HG03175 (cell line): Measurements from ENCODE around the gene ZNF701.
"Not testable (repeated sequence)": the region's sequence is repeated elsewhere in the genome, so short reads cannot be mapped to it uniquely, and the experiment has no call there.

Experiments
- ATAC-seq: cut with Tn5 transposase; IDR thresholded peaks from one replicate; pipeline ENCODE4 v1.9.1; 2021; ENCODE audit warnings: mild to moderate bottlenecking, moderate library complexity; ENCODE audit not compliant: unreplicated experiment

ZNF701 gene

DNA sequence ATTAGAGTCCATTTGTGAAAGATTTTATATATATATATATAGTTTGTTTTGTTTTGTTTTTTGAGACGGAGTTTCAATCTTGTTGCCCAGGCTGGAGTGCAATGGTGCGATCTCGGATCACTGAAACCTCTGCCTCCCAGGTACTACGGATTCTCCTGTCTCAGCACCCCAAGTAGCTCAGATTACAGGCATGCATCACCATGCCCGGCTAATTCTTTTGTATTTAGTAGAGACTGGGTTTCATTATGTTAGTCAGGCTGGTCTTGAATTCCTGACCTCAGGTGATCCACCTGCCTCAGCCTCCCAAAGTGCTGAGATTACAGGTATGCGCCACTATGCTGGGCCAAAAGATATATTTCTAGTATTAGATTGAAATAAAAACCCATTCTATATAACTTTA, 4.0 kb upstream of the ZNF701 start:
- no peak for ATAC-seq

DNA sequence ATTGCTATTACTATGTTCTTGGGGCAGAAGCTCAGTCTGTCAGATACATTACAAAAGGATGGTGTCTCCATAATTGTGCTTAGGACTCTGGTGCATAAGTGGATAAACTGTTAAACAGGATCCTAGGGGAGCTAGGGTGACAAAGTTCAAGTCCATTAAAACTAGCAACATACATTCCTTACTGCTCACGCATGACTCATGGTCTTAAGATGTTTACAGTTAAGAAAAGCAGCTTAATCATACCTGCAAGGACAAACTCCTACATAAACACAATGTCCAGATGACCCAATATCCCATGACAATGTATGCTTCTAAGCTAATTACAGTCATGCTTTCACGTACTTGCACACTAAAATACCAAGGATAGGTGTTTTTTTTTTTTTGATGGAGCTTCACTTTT, 3.5 kb upstream of the ZNF701 start:
- ATAC-seq, result no peak

DNA sequence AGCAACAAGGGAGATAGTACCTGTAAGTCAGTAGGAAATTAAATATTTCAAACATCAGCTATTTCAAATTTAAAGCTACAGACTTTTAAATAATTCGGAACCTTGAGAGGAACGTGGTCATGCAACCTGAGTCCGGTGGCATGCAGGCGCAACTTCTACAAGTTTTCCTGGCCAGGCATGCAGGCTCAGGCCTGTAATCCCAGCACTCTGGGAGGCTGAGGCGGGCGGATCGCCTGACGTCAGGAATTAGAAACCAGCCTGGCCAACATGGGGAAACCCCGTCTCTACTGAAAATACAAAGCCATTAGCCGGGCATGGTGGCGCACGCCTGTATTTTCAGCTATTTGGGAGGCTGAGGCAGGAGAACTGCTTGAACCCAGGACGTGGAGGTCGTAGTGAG, 2.2 kb upstream of the ZNF701 start:
- ATAC-seq, result no peak

DNA sequence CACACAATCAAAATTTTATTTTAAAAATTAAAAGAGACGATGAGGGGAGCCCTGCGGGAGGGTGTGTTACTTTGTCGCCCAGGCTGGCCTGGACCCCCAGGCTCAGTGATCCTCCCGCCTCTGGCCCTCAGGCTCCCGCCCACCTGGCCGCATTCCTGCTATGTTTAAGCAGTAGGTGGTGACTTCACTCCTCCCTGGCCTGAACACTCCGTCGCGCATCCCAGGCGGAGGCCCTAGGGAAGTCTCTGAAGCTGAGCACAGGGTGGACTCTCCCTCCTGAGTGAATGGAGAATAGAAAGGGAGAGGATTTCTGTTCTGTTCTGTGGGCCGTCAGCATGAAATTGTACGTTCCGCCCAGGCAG, 468 bp upstream of the ZNF701 start:
- ATAC-seq, result peak; percentile 9

DNA sequence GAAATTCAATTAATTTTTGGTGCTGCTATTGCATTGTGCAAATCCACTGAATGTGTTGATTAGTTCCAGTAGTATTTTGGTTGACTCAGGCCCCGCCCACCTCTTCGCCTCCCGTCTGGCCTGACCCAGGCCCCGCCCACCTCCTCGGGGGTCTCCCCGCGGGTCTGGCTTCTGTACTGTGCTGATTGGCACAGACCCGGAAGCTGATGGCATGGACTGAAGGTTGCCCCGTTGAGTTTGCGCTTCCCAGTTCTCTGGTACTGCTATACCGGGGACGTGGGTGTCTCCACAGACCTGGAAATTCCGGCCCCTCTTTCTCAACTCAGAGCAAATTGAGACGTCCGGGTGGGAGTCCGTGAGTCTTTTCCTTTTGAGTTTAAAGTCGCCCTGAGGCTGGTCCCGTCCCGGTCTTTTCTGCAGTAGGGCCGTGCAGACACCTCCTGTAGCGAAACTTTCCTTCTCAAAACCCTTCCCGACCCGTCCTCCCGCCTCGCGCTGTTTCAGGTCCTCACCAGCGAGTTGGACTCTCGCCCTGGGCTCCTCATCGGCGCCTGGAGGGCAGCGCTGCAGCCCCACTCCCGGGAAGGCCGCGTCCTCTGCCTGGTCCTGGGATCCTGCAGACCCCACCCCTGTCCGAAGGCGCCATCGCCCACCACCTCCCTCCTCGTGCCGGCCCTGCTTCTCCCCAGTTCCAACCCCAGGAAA, 14.8 kb downstream of the ZNF701 start:
- no peak for ATAC-seq

DNA sequence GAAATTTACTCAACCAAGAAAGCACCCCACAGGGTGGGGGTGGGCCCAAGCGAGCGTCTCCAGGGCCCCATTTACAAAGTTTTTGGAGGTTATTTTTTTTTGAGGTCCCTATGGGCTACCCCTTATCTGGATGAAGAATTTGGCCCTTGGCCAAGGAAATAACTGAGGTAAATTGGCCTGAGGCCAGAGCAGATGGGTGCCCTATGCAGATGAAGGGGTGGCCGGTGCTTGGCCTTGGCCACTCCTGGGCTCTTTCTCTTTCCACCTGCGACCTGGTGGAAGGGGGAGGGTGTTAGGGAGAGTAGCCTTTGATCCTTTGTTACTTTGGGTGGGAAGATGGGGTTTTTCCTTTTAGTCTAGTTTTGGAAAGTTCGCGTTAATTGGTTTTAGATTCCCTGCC, 15.5 kb downstream of the ZNF701 start:
- ATAC-seq, result no peak

DNA sequence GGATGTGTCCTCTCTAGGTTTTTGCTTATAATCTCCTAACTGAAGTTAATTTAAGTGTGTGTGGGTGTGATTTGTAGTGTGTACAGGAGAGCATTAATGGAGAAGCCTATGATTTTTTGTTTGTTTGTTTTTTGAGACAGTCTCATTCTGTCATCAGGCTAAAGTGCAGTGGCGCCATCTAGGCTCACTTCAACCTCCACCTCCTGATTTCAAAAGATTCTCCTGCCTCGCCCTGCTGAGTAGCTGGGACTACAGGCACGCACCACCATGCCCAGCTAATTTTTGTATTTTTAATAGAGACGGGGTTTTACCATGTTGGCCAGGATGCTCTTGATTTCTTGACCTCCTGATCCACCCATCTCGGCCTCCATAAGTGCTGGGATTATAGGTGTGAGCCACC, 20.6 kb downstream of the ZNF701 start:
- no peak for ATAC-seq

DNA sequence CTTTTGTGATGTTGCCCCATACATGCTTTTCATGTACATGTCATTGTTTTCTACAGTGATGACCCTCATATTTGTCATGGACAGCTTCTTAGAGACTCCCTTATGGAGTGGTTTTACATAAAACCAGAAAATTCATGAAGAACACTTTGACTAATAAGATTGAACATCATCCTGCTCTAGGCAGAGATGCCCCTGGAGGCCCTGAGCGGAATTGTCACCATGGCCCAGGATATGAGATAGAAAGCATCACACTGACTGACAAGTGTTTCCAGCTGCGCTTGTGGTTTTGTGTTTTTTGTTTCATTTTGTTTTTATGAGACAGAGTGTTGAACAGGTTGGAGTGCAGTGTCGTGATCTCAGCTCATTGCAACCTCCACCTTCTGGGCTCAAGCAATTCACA, 22.2 kb downstream of the ZNF701 start:
- ATAC-seq, result no peak

DNA sequence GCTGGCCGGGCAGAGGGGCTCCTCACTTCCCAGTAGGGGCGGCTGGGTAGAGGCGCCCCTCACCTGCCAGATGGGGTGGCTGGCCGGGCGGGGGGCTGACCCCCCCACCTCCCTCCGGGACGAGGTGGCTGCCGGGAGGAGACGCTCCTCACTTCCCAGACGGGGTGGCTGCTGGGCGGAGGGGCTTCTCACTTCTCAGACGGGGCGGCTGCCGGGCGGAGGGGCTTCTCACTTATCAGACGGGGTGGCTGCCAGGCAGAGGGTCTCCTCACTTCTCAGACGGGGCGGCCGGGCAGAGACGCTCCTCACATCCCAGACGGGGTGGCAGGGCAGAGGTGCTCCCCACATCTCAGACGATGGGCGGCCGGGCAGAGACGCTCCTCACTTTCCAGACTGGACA, 23.4 kb downstream of the ZNF701 start:
- ATAC-seq, result not testable (repeated sequence)

DNA sequence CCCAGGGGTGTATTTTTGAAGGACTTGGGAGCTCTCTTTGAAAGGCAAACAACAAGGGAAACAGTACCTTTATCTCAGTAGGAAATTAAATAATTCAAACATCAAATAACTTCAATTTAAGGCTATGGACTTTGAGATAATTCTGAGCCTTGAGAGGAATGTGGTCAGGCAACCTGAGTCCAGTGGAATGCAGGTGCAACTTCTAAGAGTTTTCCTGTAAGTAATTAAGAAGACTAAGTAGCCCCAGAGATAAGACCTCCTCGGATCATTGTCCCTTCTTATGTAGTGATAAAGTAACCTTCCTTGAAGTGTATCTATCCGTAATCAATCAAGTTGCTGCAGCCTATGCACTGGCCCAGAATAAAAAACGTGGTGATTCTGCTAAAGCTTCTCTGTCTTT, 29.2 kb downstream of the ZNF701 start:
- ATAC-seq, result no peak

DNA sequence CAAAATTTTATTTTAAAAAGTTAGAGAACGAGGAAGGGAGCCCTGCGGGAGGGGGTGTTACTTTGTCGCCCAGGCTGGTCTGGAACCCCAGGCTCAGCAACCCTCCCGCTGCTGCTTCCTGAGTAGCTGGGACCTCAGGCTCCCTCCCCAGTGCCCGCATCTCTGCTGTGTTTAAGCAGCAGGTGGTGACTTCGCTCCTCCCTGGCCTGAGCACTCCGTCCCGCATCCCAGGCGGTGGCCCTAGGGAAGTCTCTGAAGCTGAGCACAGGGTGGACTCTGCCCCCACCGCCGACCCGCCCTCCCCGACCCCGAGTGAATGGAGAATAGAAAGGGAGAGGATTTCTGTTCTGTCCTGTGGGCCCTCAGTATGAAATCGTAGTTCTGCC, 30.5 kb downstream of the ZNF701 start:
- peak; percentile 33 for ATAC-seq

DNA sequence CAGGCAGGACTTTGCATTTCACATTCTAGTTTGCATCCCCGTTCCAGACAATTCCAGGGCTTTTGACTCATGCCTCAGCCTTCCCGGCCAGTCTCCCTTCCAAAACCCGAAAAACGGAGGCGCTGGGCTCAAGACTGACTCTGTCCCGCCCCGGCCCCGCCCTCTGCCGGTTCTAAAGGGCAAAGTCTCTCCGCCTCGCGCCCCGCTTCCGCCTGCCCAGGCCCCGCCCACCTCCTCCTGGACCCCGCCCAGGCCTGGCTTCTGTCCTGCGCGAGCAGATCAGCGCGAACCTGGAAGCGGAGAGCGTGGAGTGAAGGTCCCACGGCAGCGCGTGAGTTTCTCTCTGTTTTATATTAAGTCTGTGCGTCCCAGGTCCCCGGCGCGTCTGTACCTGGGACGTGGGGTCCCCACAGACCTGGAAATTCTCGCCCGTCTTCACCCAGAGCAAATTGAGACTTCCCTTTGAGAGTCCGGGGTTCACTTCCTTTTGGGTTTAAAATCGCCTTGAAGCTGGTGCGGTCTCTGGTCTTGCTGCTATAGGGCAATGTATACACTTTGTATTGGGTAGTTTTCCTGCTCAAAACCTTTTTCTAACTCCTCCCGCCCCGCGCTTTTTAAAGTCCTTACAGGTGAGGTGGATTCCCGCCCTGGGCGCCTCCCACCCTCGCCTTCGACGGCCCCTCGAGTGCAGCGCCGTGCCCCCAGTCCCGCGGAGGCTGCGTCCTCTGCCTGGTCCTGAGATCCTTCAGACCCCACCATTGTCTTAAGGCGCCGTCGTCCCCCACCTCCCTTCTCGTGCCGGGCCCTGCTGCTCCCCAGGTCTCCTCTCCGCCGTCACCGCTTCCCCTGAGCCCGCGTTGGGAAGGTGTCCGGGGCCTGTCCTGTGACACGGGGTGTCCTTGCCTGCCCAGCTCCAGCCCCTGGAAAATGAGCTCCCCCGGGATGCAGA, 31.2 kb downstream of the ZNF701 start:
- peak; percentile 90 for ATAC-seq

DNA sequence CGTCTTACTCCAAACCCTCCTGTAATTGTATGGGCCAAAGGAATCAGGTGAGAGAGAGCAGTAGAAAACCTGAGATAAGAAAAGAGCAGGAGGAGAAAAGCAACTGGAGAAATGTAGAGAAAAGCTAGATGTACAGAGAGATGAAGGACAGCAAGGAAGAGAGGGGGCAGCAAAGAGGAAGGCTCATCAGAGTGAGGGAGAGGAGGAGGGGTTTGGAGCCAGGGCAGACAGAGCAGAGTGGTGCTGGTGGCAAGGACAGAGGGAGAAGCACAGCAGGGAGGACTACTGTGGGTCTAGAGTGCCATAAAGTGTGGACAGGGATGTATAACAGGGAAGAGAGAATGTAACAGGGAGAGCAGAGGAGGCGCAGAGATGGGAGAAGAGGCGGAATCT, 31.9 kb downstream of the ZNF701 start:
- not testable (repeated sequence) for ATAC-seq

DNA sequence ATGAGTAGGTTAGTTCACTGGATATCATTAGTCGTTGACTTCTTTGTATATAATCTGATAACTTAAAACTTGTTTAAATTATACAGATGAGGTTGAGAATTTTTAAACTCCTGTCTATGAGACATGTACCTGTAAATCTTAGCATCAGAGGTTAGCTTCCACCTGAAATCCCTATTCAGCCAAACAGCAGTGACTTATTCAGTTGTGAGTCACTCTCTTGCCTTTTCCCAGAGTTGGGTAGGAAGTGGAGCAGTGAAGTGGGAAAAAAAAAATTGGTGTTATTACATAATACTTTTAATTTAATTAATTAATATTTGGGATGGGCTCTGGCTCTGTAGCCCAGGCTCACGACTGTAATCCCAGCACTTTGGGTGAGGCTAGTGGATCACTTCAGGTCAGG, 32.9 kb downstream of the ZNF701 start:
- no peak for ATAC-seq

DNA sequence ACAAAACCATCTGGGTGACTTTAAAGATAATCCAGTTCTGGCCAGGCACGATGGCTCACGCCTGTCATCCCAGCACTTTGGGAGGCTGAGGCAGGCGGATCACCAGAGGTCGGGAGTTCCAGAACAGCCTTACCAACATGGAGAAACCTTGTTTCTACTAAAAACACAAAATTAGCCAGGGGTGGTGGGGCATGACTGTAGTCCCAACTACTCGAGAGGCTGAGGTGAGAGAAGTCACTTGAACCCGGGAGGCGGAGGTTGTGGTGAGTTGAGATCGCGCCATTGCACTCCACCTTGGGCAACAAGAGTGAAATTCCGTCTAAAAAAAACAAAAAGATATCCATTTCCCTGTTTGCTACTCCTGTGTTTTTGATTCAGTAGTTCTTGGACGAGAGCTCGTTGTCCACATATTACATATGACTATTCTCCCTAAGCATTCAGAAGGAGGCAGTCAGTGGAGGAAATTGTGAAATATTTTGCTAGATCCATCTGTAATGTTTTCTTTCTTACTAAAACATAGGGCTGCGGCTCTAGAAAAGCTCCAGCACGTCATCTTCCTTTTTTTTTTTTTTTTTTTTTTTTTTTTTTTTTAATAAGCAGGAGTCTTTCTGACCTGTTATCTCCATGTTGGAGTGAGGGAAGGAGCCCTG, 33.6 kb downstream of the ZNF701 start:
- no peak for ATAC-seq

DNA sequence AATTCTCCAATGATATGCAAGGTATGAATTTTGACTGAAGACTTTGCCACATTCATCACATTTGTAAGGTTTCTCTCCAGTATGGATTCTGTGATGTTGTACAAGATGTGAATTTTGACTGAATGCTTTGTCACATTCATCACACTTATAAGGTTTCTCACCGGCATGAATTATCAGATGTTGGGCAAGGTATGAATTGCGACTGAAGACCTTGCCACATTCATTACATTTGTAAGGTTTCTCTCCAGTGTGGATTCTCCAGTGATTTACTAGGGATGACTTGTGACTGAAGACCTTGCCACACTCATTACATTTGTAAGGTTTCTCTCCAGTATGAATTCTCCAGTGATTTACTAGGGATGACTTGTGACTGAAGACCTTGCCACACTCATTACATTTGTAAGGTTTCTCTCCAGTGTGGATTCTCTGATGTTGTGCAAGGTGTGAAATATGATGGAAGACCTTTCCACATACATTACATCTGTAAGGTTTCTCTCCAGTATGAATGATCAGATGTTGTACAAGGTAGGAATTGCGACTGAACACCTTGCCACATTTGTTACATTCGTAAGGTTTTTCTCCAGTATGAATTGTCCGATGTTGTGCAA, 43.3 kb downstream of the ZNF701 start:
- no peak for ATAC-seq

DNA sequence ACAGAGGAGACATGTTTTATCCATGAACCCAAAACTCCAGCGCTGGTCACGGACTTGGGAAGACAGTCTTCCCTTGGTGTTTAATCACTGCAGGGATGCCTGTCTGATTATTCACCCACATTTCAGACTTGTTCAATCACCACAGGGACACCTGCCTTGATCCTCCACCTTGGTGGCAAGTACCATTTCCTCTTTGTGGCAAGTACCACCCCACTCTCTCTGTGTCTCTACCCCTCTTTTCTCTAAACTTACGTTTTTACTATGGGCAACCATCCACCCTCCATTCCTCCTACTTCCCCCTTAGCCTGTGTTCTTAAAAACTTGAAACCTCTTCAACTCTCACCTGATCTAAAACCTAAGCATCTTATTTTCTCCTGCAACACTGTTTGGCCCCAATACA, 51.3 kb downstream of the ZNF701 start:
- ATAC-seq, result no peak

DNA sequence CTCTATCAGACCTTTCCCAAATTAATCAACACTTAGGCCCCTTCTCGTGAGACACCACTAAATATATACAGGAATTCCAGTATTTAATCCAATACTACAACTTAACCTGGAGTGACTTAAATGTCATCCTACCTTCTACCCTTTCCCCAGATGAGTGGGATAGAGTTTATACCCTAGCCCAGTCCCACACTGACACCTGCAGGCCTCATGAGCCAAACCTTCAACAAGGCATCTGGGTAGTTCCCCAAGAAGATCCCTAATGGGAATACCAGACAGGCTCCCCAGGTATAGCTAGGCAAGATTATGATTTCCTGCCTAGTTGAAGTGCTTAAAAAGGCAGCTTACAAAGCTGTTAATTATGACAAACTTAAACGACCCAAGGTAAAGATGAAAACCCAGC, 52.2 kb downstream of the ZNF701 start:
- no peak for ATAC-seq

DNA sequence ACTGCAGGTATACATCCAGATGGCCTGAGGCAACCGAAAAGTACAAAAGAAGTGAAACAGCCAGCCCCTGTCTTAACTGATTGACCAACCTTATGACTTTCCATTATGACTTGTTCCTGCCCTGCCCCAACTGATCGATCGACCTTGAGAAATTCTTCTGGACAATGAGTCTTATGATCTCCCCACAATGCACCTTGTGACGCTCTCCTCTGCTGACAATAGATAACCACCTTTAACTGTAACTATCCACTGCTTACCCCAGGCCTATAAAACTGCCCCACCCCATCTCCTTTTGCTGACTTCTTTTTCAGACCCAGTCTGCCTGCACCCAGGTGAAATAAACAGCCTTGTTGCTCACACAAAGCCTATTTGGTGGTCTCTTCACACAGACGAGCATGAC, 56.8 kb downstream of the ZNF701 start:
- no peak for ATAC-seq

DNA sequence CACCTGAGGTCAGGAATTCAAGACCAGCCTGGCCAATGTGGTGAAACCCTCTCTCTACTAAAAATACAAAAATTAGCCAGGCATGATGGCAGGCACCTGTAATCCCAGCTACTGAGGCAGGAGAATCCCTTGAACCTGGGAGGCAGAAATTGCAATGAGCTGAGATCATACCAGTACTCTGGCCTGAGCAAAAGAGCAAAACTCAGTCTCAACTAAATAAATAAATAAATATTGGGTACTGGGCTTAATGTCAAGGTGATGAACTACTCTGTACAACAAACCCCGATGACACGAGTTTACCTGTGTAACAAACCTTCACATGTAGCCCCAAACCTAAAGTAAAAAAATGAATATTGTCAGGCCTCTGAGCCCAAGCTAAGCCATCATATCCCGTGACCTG, 57.4 kb downstream of the ZNF701 start:
- not testable (repeated sequence) for ATAC-seq

DNA sequence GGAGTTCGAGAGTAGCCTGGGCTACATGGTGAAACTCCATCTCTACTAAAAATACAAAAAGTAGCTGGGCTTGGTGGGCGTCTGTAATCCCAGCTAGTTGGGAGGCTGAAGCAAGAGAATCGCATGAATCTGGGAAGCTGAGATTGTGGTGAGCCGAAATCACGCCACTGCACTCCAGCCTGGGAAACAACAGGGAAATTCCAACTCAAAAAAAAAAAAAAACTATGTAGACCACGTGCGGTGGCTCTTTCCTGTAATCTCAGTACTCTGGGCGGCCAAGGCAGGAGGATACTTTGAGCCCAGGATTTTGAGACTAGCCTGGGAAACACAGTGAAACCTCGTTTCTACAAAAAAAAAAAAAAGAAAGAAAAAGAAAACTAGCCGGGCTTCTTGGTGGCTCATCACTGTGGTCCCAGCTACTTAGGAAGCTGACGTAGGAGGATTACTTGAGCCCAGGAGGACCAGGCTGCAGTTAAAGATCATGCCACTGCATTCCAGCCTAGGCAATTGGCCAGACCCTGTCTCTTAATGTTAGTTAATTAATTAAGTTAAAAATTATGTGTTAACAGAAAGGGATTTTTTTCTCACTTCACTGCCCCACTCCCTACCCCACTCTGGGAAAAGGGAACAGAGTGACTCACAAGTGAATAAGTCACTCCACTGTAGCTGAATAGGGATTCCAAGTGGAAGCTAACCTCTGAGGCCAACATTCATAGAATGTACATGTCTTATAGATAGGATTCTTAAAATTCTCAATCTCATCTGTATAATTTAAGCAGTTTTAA, 65.9 kb downstream of the ZNF701 start:
- no peak for ATAC-seq
